ENCODE measurements around the gene C2CD4C. TPM values are rescaled to one million over a fixed set of nuclear protein-coding genes. Genes with fewer than 3 reads are reported as not detected.
"Not testable (repeated sequence)": the region's sequence is repeated elsewhere in the genome, so short reads cannot be mapped to it uniquely, and the experiment has no call there.

Gene C2CD4C
- total RNA-seq, 1 experiment from 2014 or later, result 6.0 TPM

GRCh38 chr19:419721-420515 is 11.0 kb upstream of the C2CD4C start:
- in situ Hi-C loops (cut with HindIII; ENCODE audit: low sequenced_read_pairs), result no loop called here
- no peak for DNase-seq (ENCODE audit: low spot score)

DNA sequence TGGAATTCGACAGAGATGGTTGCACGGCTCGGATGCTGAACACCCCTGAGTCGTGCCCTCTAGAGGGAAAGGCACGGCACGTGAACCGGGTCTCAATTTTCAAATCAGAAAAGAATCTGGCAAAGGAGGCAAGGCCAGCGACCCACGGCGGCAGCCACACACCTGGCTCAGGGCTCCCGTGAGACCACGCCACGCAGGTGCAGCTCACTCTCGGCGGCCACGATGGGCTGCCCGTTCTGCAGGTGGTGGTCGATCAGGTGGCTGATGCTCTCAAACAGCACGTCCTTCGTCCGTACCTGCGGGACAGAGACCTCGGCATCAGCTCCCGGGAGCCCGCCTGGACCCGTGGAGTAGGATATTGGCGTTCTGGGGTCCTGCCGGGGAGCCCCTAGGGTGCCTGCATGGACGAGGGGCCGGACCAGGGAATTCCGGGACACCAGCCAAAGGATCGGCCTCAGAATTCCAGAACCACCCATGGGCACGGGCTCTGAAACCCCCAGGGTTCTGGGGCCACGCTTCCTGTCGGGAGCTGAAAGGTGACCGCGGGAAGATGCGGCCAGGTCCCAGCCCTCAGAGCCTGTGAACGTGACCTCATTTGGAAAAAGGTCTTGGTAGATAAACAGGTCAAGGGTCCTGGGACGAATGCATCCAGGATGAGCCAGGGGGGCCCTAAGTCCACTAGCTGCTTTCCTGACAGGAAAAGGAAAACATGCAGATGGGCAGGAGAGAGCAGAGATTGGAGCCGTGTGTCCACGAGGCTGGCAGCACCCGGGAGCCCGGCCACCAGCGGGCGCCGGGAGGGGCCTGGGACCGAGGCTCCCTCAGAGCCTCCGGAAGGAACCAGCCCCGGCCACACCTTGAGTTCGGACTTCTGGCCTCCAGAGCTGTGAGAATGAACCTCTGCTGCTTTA is 10.1 kb upstream of the C2CD4C start:
- in situ Hi-C loops (cut with HindIII; ENCODE audit: low sequenced_read_pairs), result no loop called here
- no peak for DNase-seq (ENCODE audit: low spot score)

GRCh38 chr19:416416-416815 is 7.5 kb upstream of the C2CD4C start:
- in situ Hi-C loops (cut with HindIII; ENCODE audit: low sequenced_read_pairs), result no loop called here
- no peak for DNase-seq (ENCODE audit: low spot score)

DNA sequence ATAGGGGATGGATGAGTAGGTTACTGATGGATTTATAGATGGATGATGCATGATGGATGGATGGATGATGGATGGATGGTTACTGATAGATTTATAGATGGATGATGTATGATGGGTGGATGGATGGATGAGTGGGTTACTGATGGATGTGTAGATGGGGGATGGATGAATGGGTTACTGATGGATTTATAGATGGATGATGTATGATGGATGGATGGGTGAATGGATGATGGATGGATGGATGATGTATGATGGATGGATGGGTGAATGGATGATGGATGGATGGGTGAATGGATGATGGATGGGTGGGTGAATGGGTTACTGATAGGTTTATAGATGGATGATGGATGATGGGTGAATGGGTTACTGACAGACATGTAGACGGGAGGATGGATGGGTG is 6.3 kb upstream of the C2CD4C start:
- in situ Hi-C loops (cut with HindIII; ENCODE audit: low sequenced_read_pairs), result no loop called here
- DNase-seq (ENCODE audit: low spot score), result no peak

DNA sequence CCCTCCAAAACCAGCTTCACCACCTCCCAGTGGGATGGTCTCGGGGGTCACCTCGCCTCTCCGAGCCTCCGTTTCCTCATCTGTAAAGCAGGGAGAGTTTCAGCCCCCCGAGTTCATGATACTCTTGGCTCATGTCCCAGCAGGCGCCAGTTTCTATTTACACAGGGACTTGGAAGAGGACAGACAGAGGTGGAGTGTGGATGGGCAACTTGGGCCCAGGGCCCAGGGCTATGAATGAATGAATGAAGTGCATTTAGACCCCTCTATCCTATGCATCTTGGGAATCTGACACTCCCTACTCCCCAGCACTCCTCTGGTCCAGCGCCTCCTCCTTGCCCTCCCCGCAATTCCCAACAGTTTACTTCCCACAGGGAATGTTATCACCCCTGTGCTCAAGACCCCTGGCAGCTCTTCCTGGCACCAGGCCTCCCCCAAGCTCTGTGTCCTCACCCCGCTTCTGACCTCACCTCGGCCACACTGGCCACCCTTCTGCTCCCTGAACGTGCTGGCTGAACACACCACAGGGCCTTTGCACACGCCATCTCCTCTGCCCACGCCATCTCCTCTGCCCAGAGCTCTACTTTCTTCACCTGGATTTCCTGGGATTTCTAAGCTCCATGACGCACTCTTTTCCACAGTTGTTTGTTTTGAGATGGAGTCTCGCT is 4.9 kb upstream of the C2CD4C start:
- in situ Hi-C loops (cut with HindIII; ENCODE audit: low sequenced_read_pairs), result no loop called here
- no peak for DNase-seq (ENCODE audit: low spot score)

- DNase-seq (ENCODE audit: low spot score), result peak; percentile 3
- in situ Hi-C loops (cut with HindIII; ENCODE audit: low sequenced_read_pairs), result no loop called here
Observed at GRCh38 chr19:412356-413355, 3.7 kb upstream of the C2CD4C start.

- in situ Hi-C loops (cut with HindIII; ENCODE audit: low sequenced_read_pairs), result no loop called here
- DNase-seq (ENCODE audit: low spot score), result no peak
Observed at GRCh38 chr19:411723-412355, 2.9 kb upstream of the C2CD4C start.

DNA sequence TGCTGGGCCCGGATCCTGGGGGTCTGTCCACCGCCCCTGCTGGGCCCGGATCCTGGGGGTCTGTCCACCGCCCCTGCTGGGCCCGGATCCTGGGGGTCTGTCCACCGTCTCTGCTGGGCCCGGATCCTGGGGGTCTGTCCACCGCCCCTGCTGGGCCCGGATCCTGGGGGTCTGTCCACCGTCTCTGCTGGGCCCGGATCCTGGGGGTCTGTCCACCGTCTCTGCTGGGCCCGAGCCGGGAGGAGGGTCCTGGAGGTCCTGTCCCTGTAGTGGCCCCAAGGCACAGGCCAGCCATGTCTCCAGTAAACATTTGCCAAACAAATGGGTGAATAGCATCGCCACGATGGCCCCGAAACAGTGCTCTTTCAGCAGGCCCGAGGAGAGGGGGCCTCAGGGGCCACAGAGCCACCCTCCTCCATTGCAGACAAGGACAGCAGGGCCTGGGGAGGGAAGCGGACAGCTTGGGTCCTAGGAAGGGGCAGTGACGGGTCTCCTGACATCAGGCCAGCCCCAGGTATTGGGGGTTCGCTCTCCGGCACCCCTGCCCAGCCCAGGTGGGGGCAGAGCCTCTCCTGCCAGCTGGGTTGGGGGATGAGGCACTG is 2.3 kb upstream of the C2CD4C start:
- not testable (repeated sequence) for DNase-seq (ENCODE audit: low spot score)

DNA sequence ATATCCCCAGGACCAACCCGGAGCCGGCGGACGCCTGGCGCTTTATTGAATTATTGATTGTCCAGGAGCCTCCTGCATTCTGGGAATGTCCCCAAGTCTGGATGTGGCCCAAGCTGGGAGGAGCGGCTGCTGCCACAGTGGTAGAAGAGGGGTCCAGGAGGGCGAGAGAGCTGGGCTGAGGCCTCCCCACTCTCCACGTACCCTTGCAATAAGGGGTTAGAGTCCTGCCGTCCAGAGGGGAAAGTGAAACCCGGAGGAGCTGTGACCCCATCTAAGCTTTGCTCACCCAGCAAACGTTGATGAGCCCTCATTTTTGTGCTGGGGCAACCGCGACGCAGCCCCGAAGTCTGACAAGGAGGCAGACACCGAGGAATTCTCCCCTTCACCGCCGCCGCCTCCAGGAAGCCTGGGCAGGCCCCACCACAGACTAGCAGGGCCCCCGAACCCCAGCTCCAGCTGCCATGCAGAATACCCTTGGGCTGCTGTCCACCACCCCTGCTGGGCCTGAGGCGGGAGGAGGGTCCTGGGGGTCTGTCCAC is 1.4 kb upstream of the C2CD4C start:
- no peak for DNase-seq (ENCODE audit: low spot score)
- in situ Hi-C loops (cut with HindIII; ENCODE audit: low sequenced_read_pairs), result no loop called here

More for the DNA sequence above, 2.3 kb upstream of the C2CD4C start:
- in situ Hi-C loops (cut with HindIII; ENCODE audit: low sequenced_read_pairs), result not testable (repeated sequence)

GRCh38 chr19:409516-410242 is 732 bp upstream of the C2CD4C start:
- in situ Hi-C loops (cut with HindIII; ENCODE audit: low sequenced_read_pairs), result no loop called here
- no peak for DNase-seq (ENCODE audit: low spot score)

GRCh38 chr19:408441-408901 is 476 bp downstream of the C2CD4C start:
- in situ Hi-C loops (cut with HindIII; ENCODE audit: low sequenced_read_pairs), result no loop called here
- DNase-seq (ENCODE audit: low spot score), result no peak

- no peak for DNase-seq (ENCODE audit: low spot score)
- in situ Hi-C loops (cut with HindIII; ENCODE audit: low sequenced_read_pairs), result no loop called here
Observed at GRCh38 chr19:407511-408440, 1.2 kb downstream of the C2CD4C start.

- in situ Hi-C loops (cut with HindIII; ENCODE audit: low sequenced_read_pairs), result no loop called here
- DNase-seq (ENCODE audit: low spot score), result no peak
Observed at GRCh38 chr19:406971-407510, 1.9 kb downstream of the C2CD4C start.

- no peak for DNase-seq (ENCODE audit: low spot score)
- in situ Hi-C loops (cut with HindIII; ENCODE audit: low sequenced_read_pairs), result no loop called here
Observed at GRCh38 chr19:406135-406781, 2.7 kb downstream of the C2CD4C start.
